Heart right ventricle (tissue), 16 donors: Measurements from ENCODE around the gene POLR2L. TPM values are rescaled to one million over a fixed set of nuclear protein-coding genes. Genes with fewer than 3 reads are reported as not detected.
A peak's percentile ranks its signal among the peaks of the same experiment; 100 is the strongest.

ENCODE experiments used
- ATAC-seq, 8 donors: fragments of 200-7000 bp; cut with Tn5 transposase; one replicate each; pipeline ENCODE4 v1.9.1; 2020; ENCODE audit warnings: mild to moderate bottlenecking in 8 of 8, moderate library complexity in 8 of 8, moderate number of reproducible peaks in 1 of 8
- DNase-seq, 2 donors: peaks; one replicate each; pipeline ENCODE4 v3.0.0-alpha.2; 2020
- H3K27ac ChIP-seq, 10 donors: fragments of 200-600 bp; sonication (generic) in 2 of 10; one replicate each; pipeline versions ENCODE4 v1.5.0 to v1.8.0; 2020 to 2022; ENCODE audit warnings: mild to moderate bottlenecking in 3 of 10
- H3K27me3 ChIP-seq, 7 donors: fragments of 200-600 bp; one replicate each; pipeline ENCODE4 v1.8.0; 2021 to 2022; ENCODE audit warnings: mild to moderate bottlenecking in 2 of 7
- H3K36me3 ChIP-seq, 9 donors: fragments of 200-600 bp; sonication (generic) in 1 of 9; one replicate each; pipeline versions ENCODE4 v1.5.0 to v1.8.0; 2020 to 2022; ENCODE audit warnings: mild to moderate bottlenecking in 2 of 9
- H3K4me1 ChIP-seq, 9 donors: fragments of 200-600 bp; sonication (generic) in 1 of 9; one replicate each; pipeline versions ENCODE4 v1.5.0 to v1.8.0; 2020 to 2022; ENCODE audit warnings: mild to moderate bottlenecking in 4 of 9
- H3K4me3 ChIP-seq, 10 donors: fragments of 200-600 bp; sonication (generic) in 2 of 10; one replicate each; pipeline versions ENCODE4 v1.5.0 to v1.8.0; 2020 to 2022; ENCODE audit warnings: mild to moderate bottlenecking in 7 of 10, moderate library complexity in 2 of 10
- H3K9me3 ChIP-seq, 11 donors: fragments of 200-600 bp in 10 of 11; sonication (generic) in 2 of 11; one replicate each; pipeline versions ENCODE4 v1.5.0 to v1.8.0; 2013 to 2022; ENCODE audit warnings: mild to moderate bottlenecking in 2 of 11, control low read depth in 1 of 11, moderate library complexity in 1 of 11
- WGBS, 2 donors: extraction: QIAGEN DNeasy Blood & Tissue Kit; methylation state at CpG; one replicate each; pipeline ENCODE4 v1.1.7; 2013; ENCODE audit warnings: inconsistent platforms in 1 of 2; 5-methylcytosine and 5-hydroxymethylcytosine counted together
- intact Hi-C, 10 donors: fragments of 100-400 bp; cut with DNase I; formaldehyde crosslinking; loops; one replicate each; pipeline versions ENCODE4 v1.11.1 to v1.14.2; 2022
- polyA plus RNA-seq, 2 donors: library from polyadenylated mRNA; stranded (reverse); fragments of 200-250 nt; gene quantifications; one replicate each; pipeline ENCODE4 v1.2.3, GENCODE V29; 2013
- total RNA-seq, 10 donors: library from RNA; stranded (reverse); fragmentation: NEBNext Ultra II Directional in 3 of 10; extraction: Animal tissue kit (Norgen Biotek cat#: 25700) in 3 of 10; gene quantifications; one replicate each; pipeline versions ENCODE4 v1.2.1 to v1.2.4, GENCODE V29; 2021 to 2023
- TF ChIP-seq, protein P1 (sequence below), 9 donors: fragments of 200-600 bp; sonication (generic) in 2 of 9; IDR thresholded peaks; one replicate each; pipeline versions ENCODE4 v1.5.0 to v1.8.0; 2021 to 2022; ENCODE audit warnings: antibody characterized with exemption in 9 of 9, mild to moderate bottlenecking in 5 of 9, moderate library complexity in 1 of 9
- donor health status: Arrhythmogenic right ventricular cardiomyopathy.
- donor health status: ischemic (EF 13 %, LVEDD 7.1; RV severe dilation, severe dysfunction).
- donor health status: healthy with polysubstance abuse.
- donor health status: DM: no; HTN: yes; CAD: no.
- donor health status: DM: no; HTN: no; CAD: no.
- donor health status: ischemic (EF 25% LVEDD 6.9; RV normal size, moderate dysfunction).
- donor health status: ischemic (EF 25% LVEDD 5.7; RV mildly dilated, moderate dysfunction).
- donor health status: healthy.
- donor health status: DM: yes; HTN: yes; CAD: no.
- donor health status: Ischemic cardiomyopathy.
- donor health status: ischemic (EF 35%, LVEDD 5.7; RV mildly dilated, moderate dysfunction).
- donor health status: nonischemic (EF 11% LVEDD 7.7; RV severe dilation, severe dysfunction).
- donor health status: DM: yes; HTN: yes; CAD: no.
- donor health status: PGD.
- donor health status: ischemic (EF 29% LVEDD 5.4; RV normal size, mild dysfunction).
- donor health status: nonischemic (EF 23%, LVEDD 6.1; RV moderate dilation, normal function).

The POLR2L gene
- total and polyA plus RNA-seq, 12 donors = 148 to 279 (median 234) TPM

DNA sequence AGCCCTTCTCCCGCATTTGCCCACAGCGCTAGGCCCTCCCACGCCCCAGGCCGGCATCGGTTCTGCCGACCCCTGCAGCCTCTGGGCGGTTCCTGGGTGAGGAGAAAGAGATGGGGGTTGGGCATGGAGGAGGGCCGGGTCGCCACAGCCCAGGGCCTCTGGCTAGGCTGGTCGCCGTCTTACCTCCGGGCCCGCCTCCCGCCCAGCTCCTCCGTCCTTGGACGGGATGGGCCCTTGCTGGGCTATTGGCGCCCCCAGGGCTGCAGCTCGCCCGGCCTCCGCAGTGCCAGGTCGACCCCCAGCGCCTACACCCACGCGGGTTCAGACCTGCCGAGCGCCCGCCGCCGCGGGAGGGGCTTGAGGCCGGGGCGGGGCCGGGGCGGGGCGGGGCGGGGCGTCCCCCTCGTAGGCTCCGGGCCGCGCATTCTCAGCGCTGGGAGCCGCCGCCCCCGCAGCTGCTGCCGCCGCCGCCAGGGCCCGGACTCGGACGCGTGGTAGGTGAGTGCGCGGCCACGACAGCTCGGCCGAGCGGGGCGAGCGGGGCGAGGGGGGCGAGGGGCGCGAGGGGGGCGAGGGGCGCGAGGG is 9.7 kb downstream of the POLR2L start, which contains the start of gene CD151:
Gene CD151, plus strand, starts transcription at position 424 of the 585 bp plus-strand sequence. CDS start 3,118 bp downstream, outside the sequence.
- Histone ChIP-seq H3K27me3 (peaks cover 0 to 48% (median 0%) of the 10 kb centered on the region in 7 donors), H3K4me1 (peaks cover 37 to 93% (median 87%) of the 10 kb centered on the region in 9 donors), H3K4me3 (peak within 1 kb of the TSS; percentile 36 to 91 (median 79)), H3K9me3 (no peaks in the 10 kb centered on the region), H3K27ac (peak within 1 kb of the TSS; percentile 73 to 99 (median 96)), H3K36me3 (peaks cover 0 to 20% (median 16%) of the 10 kb centered on the region in 9 donors)
- TF ChIP-seq, protein P1, sequence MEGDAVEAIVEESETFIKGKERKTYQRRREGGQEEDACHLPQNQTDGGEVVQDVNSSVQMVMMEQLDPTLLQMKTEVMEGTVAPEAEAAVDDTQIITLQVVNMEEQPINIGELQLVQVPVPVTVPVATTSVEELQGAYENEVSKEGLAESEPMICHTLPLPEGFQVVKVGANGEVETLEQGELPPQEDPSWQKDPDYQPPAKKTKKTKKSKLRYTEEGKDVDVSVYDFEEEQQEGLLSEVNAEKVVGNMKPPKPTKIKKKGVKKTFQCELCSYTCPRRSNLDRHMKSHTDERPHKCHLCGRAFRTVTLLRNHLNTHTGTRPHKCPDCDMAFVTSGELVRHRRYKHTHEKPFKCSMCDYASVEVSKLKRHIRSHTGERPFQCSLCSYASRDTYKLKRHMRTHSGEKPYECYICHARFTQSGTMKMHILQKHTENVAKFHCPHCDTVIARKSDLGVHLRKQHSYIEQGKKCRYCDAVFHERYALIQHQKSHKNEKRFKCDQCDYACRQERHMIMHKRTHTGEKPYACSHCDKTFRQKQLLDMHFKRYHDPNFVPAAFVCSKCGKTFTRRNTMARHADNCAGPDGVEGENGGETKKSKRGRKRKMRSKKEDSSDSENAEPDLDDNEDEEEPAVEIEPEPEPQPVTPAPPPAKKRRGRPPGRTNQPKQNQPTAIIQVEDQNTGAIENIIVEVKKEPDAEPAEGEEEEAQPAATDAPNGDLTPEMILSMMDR (IDR thresholded peaks at IDR 0.05) = peak in 1 of 9 donors; percentile 28
- DNase-seq = peak in 1 of 2 donors; percentile 60
- 1 to 2% methylated on average over 43 to 59 of the region's 67 CpGs for WGBS, 2 donors
- intact Hi-C loops = no loop called here
- ATAC-seq = peak in 7 of 8 donors; percentile 3 to 42 (median 24)

DNA sequence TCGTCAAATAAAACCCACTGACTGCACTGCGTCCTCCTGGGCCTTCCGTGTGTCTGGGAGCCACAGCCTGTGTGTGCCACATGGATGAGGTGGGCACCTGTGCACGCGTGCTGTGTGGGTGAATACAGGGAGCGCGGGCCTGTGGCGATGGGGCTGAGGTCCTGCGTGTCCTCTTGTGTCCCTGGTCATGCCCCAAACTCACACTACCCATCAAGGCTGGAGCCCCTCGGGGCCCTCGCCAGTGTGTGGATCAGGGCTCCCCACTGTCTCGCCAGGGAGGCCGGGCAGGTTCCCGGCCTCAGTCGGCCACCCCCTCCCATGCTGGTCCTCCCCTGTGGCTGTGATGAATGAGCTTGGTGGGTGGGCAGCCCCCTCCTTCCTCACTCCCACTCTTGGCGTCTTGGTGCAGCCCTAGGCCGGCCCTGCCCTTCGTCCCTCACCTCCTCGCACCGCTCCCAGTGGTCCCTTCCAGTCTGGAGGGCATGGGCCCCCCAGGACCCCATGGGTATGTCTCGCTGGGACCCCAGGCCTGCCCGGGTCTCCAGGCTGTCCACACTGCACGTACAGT is 10.3 kb downstream of the POLR2L start:
- Histone ChIP-seq H3K27ac (peak overlapping the region; percentile 73 to 99 (median 95)), H3K9me3 (no peaks in the 10 kb centered on the region), H3K4me1 (peaks cover 39 to 92% (median 86%) of the 10 kb centered on the region in 9 donors), H3K4me3 (peak overlapping the region in 9 of 10 donors; percentile 55 to 91 (median 75)), H3K27me3 (peaks cover 0 to 54% (median 0%) of the 10 kb centered on the region in 7 donors), H3K36me3 (peaks cover 0 to 15% (median 10%) of the 10 kb centered on the region in 9 donors)
- intact Hi-C loops = no loop called here
- DNase-seq = no peak
- TF ChIP-seq, protein P1 (IDR thresholded peaks at IDR 0.05) = no peak
- 74 to 76% methylated on average over 23 of the region's 23 CpGs for WGBS, 2 donors
- ATAC-seq = no peak

DNA sequence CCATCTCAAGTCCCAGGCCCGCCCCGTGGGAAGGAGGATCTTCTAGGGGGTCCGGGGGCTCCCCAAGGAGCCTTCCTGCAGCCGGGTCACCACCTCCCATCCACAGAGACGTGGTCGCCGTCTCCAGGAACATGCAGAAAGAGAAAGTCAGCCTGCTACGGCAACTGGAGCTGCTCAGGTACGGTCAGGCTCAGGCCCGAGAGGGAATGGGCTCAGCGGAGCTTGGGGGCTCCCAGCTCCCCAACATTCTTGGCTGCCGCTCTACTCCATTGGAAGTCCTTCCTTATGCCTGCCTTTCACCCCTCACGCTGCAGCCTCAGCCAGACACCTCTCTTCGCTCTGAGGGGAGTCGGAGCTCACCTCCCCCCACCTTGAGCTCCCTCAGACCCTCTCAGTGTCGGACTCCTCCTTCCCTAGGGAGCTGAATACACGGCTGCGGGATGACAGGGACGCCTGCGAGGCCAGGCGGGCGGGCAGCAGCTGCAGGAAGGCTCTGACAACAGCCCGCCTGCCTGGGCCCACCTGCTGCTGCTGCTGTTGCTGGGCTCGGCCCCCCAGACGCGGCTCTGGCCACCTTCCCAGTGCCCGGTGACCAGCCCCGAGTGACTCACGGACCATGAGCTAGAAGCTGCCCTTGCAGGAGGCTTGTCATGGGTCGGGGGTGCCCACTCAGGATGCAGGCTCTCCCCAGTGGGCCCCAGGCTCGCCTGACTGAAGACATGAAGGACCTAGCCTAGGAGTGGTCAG is 11.0 kb downstream of the POLR2L start:
- TF ChIP-seq, protein P1 (IDR thresholded peaks at IDR 0.05) = no peak
- Histone ChIP-seq H3K4me1 (peaks cover 40 to 92% (median 83%) of the 10 kb centered on the region in 9 donors), H3K27ac (peak overlapping the region in 2 of 10 donors; percentile 85 to 97), H3K36me3 (peaks cover 0 to 7% (median 2%) of the 10 kb centered on the region in 9 donors), H3K9me3 (no peaks in the 10 kb centered on the region), H3K27me3 (peaks cover 0 to 62% (median 0%) of the 10 kb centered on the region in 7 donors), H3K4me3 (peak overlapping the region in 5 of 10 donors; percentile 33 to 69 (median 52))
- no peak for ATAC-seq
- no peak for DNase-seq
- WGBS, 2 donors = 73 to 74% methylated on average over 31 of the region's 31 CpGs
- intact Hi-C loops = no loop called here
